Lower leg skin (tissue), 3 donors: ENCODE measurements around the gene STEAP2.

Source experiments
- POLR2A ChIP-seq, 2 donors: fragments of 450-650 bp; IDR thresholded peaks; one replicate each; pipeline ENCODE4 v1.6.1; 2016 to 2017; ENCODE audit warnings: antibody characterized with exemption in 2 of 2, mild to moderate bottlenecking in 1 of 2, moderate library complexity in 1 of 2
- TF ChIP-seq, protein P1 (sequence below), 3 donors: fragments of 450-650 bp; IDR thresholded peaks; one replicate each; pipeline ENCODE4 v1.5.1; 2016; ENCODE audit warnings: antibody characterized with exemption in 3 of 3, mild to moderate bottlenecking in 3 of 3, moderate library complexity in 2 of 3

GRCh38 chr7:90172624-90173023 is 38.9 kb upstream of the STEAP2 start:
- TF ChIP-seq, protein P1, sequence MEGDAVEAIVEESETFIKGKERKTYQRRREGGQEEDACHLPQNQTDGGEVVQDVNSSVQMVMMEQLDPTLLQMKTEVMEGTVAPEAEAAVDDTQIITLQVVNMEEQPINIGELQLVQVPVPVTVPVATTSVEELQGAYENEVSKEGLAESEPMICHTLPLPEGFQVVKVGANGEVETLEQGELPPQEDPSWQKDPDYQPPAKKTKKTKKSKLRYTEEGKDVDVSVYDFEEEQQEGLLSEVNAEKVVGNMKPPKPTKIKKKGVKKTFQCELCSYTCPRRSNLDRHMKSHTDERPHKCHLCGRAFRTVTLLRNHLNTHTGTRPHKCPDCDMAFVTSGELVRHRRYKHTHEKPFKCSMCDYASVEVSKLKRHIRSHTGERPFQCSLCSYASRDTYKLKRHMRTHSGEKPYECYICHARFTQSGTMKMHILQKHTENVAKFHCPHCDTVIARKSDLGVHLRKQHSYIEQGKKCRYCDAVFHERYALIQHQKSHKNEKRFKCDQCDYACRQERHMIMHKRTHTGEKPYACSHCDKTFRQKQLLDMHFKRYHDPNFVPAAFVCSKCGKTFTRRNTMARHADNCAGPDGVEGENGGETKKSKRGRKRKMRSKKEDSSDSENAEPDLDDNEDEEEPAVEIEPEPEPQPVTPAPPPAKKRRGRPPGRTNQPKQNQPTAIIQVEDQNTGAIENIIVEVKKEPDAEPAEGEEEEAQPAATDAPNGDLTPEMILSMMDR (IDR thresholded peaks at IDR 0.05) = no peak
- TF ChIP-seq POLR2A (IDR thresholded peaks at IDR 0.05) = no peak
